H7 (cell line): Measurements from ENCODE around the gene ZNF579. TPM values are rescaled to one million over a fixed set of nuclear protein-coding genes. Genes with fewer than 3 reads are reported as not detected.
A peak's percentile ranks its signal among the peaks of the same experiment; 100 is the strongest.

ENCODE experiments used
- DNase-seq: peaks from one replicate; pipeline ENCODE4 v3.0.0; 2012
- H3K27me3 ChIP-seq: 2 replicates; pipeline ENCODE4 v1.6.0; 2011; ENCODE audit warnings: mild to moderate bottlenecking, low read length; ENCODE audit not compliant: control insufficient read depth, insufficient read depth
- H3K36me3 ChIP-seq: replicated peaks from 2 replicates; pipeline ENCODE4 v1.5.1; 2011; ENCODE audit warnings: low read length; ENCODE audit not compliant: control insufficient read depth, insufficient read depth
- H3K4me3 ChIP-seq: 2 replicates; pipeline ENCODE4 v1.5.1; 2011; ENCODE audit warnings: low read depth, mild to moderate bottlenecking, control low read depth, low read length, moderate library complexity; ENCODE audit not compliant: insufficient read depth
- total RNA-seq: library from RNA; depleted of rRNA; stranded (reverse); fragments of >200 nt; shearing (Covaris generic); gene quantifications from 2 replicates; pipeline ENCODE4 v1.2.3, GENCODE V29; 2014

ZNF579 gene
- total RNA-seq, 1 experiment from 2014 or later: 17.2 TPM

DNA sequence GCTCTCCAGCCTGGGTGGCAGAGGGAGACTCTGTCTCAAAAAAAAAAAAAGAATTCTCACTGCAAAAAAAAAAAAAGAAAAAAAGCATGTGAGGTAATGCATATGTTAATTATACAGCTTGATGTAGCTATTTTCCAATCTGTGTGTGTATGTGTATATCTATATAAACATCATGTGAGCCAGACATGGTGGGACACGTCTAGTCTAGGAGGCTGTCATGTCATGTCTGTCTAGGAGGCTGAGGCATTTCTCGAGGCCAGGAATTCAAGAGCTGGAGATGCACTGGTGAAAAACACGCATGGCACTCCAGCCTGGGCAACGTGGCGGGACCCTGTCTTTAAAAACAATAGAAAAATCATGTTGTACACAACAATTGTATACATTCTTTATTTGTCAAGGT is 28.4 kb downstream of the ZNF579 start:
- Histone ChIP-seq H3K36me3 (no peaks in the 10 kb centered on the region), H3K4me3 (no peak overlapping the region), H3K27me3 (no peaks in the 10 kb centered on the region)
- peak; percentile 6 for DNase-seq

DNA sequence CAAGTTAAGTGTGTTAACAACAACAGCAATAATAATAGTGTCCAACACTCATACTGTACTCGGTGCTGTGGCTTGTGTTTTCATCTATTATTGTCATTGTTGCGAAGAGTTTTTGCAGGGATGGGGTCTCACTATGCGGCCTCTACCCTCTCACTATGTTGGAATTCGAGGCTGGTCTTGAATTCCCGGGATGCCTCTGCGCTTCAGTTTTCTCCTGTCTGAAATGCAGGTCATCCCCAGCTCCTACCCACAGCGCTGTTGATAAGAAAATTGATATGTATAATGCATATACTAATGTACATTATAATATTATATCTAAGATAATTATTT is 30.4 kb downstream of the ZNF579 start:
- Histone ChIP-seq H3K36me3 (no peaks in the 10 kb centered on the region), H3K27me3 (no peaks in the 10 kb centered on the region), H3K4me3 (peak overlapping the region; percentile 52)
- peak; percentile 65 for DNase-seq

DNA sequence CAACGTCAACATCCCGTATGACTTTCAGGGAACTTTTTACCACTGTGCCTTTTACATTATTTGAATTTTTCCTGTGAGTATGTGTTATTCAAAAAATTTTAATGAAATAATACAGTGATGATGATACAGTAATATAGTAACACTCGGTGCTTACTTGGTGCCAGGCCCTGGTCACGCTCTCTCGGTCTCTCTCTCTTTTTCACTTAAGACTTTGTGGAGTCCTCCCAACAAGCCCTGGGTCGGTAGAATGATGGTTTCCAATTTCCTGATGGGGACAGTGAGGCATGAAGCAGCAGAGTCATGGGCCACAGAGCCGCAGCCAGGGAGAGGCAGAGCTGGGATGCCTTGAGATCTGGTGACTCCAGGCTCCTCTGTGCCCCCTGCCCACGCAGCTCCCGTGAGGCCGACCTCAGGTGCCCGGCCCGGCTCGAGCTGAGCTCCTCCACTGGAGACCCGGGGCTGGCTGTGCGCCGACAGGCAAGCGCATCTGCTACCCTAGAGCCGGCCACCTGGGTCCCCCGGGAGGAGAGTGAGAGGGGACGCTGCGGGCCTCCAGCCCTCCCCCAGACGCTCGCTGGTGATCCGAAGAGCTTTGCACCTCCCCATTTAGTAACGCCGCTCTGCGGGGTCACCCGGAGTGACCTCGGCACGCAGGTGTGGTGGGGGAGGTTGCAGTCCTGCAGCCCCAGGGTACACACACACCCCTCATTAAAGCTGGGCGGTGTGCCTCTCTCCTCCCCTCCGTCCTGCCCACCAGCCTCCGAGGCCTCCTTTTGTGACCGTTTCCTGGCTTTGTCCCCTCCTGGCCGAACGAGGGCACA is 30.9 kb downstream of the ZNF579 start:
- Histone ChIP-seq H3K4me3 (peak overlapping the region; percentile 52), H3K36me3 (no peaks in the 10 kb centered on the region), H3K27me3 (no peaks in the 10 kb centered on the region)
- DNase-seq: peak; percentile 91

DNA sequence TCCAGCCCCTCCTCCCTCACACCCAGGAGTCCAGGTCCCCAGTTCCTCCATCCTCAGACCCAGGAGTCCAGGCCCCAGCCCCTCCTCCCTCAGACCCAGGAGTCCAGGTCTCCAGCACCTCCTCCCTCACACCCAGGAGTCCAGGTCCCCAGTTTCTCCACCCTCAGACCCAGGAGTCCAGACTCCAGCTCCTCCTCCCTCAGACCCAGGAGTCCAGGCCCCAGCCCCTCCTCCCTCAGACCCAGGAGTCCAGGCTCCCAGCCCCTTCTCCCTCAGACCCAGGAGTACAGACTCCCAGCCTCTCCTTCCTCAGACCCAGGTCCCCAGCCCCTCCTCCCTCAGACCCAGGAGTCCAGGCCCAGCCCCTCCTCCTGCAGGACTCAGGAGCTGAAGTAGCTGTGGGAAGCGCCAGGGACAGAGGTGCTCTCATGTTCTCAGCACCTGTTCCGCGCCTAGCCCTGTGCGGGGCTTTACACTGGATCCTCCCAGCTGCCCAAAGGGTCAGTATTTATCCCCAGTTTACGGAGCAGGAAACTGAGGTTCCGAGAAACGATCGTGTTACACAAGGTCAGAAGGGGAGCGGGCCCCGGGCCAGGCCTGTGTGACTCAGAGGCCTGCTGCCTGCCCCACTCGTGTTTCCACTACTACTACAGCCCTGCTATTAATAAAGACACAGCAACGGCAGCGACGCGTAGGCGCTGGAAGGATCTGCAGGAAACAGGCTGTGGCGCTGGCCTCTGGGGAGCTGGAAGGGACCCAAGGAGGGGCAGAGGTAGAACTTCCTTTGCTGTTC is 33.6 kb downstream of the ZNF579 start:
- peak; percentile 65 for DNase-seq
- no peaks in the 10 kb centered on the region for H3K27me3 ChIP-seq
- no peaks in the 10 kb centered on the region for H3K36me3 ChIP-seq

DNA sequence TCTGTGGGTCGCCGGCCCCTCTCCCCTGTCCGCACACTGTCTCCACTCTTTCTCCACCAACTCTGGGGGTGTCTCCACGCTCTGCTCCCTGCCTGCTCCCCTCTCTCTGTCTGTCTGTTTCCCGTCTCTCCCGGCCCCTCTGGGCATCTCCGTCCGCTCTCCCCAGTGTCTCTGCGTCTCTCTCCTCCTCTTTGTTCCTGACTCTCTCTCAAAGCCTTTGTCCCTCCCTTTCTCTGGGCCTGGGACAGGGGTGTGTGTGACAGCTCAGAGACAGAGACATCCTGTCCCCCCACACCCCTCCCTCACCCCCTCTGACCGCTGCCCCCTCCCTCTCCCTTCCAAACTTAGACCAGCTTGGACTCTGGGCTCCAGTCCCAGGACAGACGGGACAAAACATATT is 34.6 kb downstream of the ZNF579 start:
- peak; percentile 48 for DNase-seq
- no peak overlapping the region for H3K4me3 ChIP-seq
- H3K27me3 ChIP-seq: no peaks in the 10 kb centered on the region
- H3K36me3 ChIP-seq: no peaks in the 10 kb centered on the region

More for the DNA sequence above, 33.6 kb downstream of the ZNF579 start:
- H3K4me3 ChIP-seq: no peak overlapping the region

DNA sequence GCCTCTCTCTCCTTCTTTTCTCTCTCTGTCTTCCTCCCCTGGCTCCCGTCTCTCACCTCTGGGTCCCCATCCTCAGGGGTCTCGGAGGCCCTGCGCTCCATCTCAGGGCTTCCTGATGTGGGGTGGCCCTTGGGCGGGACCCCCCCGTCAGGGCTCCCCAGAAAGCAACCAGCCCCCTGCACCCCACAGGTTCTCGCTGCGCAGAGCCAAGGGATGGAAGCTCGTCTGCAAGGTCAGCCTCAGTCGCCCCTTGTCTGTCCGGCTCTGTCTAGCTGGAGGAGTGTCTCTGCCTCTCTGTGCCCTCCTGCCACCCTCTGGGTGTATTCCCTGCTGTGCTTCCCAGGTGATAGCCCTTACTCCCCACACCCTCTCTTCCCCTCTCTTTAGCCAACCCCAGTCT is 35.2 kb downstream of the ZNF579 start, which contains the start of gene SBK3:
SBK3 (minus strand) TSS at position 101 of the 400 bp plus-strand sequence; CDS start at position 101, 0 bp downstream.
- DNase-seq: peak; percentile 36
- Histone ChIP-seq H3K4me3 (no peak within 1 kb of the TSS), H3K27me3 (no peaks in the 10 kb centered on the region), H3K36me3 (no peaks in the 10 kb centered on the region)

DNA sequence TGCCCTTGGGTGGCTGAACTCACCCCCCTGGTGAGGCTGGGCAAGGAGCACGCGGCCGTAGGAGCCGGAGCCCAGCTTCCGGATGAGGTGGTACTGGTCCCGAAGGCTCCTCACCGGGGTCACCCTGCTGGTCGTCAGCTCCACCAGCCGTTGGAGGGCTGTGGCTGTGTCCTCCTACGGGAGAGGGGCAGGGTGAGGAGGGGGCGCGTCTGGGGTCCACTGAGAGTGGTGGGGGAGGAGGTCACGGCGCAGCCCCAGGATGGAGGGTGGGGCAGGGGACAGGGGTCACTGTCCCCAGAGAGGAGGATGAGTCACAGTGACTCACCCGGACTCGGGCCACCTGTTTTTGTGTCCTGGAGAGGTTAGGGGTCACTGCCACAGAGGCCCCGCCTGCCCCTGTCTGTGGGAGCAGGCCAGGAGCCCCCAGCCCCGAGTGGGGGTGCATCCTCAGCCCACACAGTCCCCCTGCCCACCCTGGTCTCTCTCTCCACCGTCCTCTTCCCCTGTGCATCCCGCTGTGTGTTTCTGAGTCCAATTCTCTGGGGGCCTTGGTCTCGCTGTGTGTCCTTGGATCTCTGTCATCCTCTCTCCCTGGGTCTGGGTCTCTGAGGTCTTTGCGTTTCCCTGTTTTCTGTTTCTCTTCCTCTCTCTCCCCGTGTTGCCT is 35.7 kb downstream of the ZNF579 start:
- Histone ChIP-seq H3K27me3 (no peaks in the 10 kb centered on the region), H3K36me3 (no peaks in the 10 kb centered on the region), H3K4me3 (no peak overlapping the region)
- peak; percentile 52 for DNase-seq

DNA sequence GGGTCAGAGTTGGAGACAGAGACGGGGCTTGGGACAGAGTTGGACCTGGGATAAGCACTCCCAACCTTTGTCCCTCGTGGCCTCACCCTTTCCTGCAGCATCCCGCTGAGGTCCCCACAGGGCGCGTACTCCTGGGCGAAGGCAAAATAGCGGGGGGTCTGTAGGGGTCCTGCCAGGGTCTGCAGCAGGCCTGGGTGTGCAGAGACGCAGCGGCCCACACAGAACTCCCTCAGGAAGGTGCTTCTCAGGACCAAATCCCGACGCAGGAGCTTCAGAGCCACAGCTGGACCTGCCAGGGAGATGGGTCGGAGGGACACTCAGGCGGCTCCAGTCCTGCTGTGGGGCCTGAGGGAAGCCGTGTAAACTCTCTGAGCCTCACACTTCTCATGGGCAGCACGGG is 36.6 kb downstream of the ZNF579 start:
- DNase-seq: peak; percentile 55
- Histone ChIP-seq H3K36me3 (no peaks in the 10 kb centered on the region), H3K27me3 (no peaks in the 10 kb centered on the region), H3K4me3 (no peak overlapping the region)

DNA sequence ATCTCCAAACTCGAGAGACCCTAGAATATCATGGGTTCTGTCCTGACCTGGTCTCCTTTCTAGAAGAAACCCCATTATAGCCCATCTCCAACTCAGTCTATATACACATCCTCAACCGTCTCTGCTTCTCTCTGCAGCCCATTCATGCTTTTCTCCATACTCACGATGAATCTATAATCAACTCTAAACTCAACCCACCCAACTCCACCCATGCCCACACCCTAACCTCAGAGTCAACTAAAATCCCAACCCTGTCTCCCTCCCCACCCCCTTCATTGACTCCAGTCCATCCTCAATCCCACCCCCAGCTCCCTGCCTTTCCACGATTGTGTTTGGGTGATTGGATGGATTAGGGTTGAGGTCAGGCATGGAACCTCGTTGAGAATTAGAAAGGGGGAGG is 37.1 kb downstream of the ZNF579 start:
- DNase-seq: peak; percentile 23
- H3K36me3 ChIP-seq: no peaks in the 10 kb centered on the region
- H3K4me3 ChIP-seq: no peak overlapping the region
- no peaks in the 10 kb centered on the region for H3K27me3 ChIP-seq

DNA sequence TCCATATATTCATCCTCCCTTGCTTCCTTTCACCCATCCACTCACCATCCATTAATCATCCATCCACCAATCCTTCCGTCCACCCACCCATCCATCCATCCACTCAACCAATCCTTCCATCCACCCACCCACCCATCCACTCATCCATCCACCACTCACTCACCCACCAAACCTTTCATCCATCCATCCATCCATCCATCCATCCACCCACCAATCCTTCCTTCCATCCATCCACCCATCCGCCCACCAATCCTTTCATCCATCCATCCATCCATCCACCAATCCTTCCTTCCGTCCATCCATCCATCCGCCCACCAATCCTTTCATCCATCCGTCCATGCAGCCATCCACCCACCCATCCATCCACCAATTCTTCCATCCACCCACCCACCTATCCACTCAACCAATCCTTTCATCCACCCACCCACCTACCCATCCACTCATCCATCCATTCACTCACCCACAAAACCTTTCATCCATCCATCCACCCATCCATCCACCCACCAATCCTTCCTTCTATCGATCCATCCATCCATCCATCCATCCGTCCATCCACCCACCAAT is 38.3 kb downstream of the ZNF579 start:
- H3K4me3 ChIP-seq: no peak overlapping the region
- no peaks in the 10 kb centered on the region for H3K36me3 ChIP-seq
- H3K27me3 ChIP-seq: no peaks in the 10 kb centered on the region
- DNase-seq: no peak

DNA sequence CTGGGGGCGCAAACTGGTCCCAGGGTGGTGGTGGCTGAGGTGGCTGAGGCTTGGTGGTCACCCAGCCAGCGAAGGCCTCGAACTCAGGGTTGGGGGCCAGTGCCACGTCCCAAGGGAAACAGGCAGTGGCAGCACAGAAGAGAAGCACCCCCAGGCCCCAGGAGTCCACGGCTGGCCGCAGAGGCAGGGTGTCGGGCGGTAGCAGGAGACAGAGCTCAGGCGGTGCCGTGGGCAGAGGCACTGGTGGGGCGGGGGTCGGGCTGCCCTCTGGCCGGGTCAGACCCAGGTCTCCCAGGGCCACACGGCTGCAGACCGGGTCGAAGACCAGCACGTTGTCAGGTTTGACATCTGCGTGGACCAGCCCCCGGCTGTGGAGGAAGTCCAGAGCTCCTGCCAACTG is 39.6 kb downstream of the ZNF579 start:
- DNase-seq: peak; percentile 54
- no peaks in the 10 kb centered on the region for H3K36me3 ChIP-seq
- no peaks in the 10 kb centered on the region for H3K27me3 ChIP-seq
- H3K4me3 ChIP-seq: no peak overlapping the region

DNA sequence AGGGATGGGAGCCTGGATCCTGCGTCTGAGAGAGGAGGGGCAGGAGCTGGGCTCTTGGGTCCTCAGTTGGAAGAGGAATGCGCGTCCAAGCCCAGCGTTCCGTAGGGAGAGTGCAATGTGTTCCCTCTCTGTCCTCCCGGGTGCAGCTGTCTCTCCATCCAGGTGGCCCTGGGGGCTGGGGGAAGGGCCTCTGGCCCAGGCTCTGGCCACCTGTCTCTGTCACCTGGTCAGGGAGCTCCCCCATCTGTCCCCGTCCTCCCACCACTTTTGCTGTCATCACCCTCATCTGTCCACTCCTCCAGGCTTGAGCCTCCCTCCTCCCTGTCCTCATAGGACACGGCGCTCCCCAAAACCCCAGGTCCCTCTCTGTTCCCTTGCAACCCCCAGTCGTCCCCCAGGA is 40.0 kb downstream of the ZNF579 start:
- H3K36me3 ChIP-seq: no peaks in the 10 kb centered on the region
- DNase-seq: no peak
- no peak overlapping the region for H3K4me3 ChIP-seq
- H3K27me3 ChIP-seq: no peaks in the 10 kb centered on the region

DNA sequence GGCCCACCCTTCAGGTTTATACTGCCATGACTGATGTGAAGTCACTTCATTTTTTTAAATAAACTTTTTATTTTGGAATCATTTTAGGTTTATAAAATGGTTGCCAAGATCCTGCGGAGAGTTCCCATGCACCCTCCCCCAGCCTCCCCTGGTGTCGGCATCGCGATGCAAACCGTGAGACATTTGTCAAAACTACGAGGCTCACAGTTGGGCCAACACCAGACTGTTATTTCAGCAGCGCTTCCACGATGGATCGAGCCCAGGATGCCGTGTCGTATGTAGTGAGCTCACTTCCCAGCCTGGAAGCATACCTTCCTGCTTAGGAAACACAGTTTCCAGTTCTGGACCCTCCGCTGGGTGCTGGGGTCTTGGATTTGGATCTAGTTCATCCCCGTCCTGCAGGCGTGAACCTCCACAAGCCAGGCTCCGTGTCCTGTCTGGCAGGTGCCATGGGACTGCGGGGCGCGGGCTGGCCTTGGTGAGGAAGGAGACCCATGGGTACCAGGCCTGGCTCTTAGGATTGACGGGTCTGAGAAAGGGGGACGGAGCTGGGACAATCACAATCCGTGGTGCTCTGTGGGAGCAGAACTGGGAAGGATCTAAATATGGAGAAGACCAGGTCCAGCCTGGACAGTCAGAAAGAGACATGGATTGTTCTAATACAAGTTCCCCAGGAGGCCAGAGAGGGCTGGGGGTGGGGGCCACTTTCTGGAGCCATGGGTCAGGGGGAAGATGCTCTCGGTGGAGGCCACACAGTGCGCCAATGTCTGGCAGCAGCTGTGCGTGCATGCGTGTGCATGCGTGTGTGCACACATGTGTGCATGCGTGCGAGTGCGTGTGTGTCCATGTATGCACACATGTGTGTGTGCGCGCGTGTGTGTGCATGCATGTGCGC is 41.3 kb downstream of the ZNF579 start:
- no peak overlapping the region for H3K4me3 ChIP-seq
- H3K27me3 ChIP-seq: no peaks in the 10 kb centered on the region
- H3K36me3 ChIP-seq: no peaks in the 10 kb centered on the region
- peak; percentile 45 for DNase-seq

DNA sequence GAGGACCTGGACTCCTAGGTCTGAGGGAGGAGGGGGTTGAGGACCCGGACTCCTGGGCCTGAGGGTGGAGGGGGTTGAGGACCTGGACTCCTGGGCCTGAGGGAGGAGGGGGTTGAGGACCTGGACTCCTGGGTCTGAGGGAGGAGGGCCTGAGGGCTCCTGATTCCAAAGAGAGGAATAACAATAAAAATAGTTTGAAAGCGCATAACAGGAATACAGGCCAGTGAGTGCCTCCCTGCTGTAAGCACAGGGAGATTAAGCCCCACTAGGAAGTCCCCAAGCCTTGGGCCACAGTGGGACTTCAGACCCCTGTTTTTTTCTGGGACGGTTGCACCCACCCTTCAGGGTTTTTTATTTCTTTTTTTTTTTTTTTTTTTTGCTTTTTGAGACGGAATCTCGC is 42.5 kb downstream of the ZNF579 start:
- no peaks in the 10 kb centered on the region for H3K36me3 ChIP-seq
- H3K4me3 ChIP-seq: no peak overlapping the region
- peak; percentile 61 for DNase-seq

More for the DNA sequence above, 42.5 kb downstream of the ZNF579 start:
- no peaks in the 10 kb centered on the region for H3K27me3 ChIP-seq
